AG09319 (cell line): Measurements from ENCODE around the gene CCNL2.
"Not testable (repeated sequence)": the region's sequence is repeated elsewhere in the genome, so short reads cannot be mapped to it uniquely, and the experiment has no call there.

Experiments used
- DNase-seq: peaks from one replicate; pipeline ENCODE4 v3.0.0-alpha.2; 2010; ENCODE audit warnings: low read depth; ENCODE audit errors: extremely low read depth
- TF ChIP-seq, protein P1 (sequence below): IDR thresholded peaks from 2 replicates; pipeline ENCODE4 v1.5.1; 2011; ENCODE audit warnings: low read depth, mild to moderate bottlenecking, inconsistent platforms, low read length, moderate library complexity

The CCNL2 gene

DNA sequence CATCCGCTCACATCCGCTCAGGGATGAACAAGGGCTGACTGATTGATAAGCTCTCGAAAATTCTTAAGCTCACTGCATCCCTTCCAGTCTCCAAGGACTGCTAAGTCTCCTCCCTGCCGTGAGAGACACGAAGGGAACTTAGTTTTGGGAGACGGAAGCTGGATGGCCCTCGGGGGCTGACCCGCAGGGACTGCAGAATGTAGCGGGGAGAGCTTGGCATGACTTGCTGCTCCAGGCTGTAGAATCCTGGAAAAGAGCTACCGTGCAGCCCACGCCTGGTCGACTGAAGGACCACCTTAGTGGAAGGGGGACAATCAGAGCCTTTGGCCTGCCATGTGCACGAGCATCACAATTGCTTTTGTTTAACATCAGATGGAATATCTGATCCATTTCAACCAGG lies 16.6 kb upstream of the CCNL2 start:
- DNase-seq = no peak
- TF ChIP-seq, protein P1, sequence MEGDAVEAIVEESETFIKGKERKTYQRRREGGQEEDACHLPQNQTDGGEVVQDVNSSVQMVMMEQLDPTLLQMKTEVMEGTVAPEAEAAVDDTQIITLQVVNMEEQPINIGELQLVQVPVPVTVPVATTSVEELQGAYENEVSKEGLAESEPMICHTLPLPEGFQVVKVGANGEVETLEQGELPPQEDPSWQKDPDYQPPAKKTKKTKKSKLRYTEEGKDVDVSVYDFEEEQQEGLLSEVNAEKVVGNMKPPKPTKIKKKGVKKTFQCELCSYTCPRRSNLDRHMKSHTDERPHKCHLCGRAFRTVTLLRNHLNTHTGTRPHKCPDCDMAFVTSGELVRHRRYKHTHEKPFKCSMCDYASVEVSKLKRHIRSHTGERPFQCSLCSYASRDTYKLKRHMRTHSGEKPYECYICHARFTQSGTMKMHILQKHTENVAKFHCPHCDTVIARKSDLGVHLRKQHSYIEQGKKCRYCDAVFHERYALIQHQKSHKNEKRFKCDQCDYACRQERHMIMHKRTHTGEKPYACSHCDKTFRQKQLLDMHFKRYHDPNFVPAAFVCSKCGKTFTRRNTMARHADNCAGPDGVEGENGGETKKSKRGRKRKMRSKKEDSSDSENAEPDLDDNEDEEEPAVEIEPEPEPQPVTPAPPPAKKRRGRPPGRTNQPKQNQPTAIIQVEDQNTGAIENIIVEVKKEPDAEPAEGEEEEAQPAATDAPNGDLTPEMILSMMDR = no peak

DNA sequence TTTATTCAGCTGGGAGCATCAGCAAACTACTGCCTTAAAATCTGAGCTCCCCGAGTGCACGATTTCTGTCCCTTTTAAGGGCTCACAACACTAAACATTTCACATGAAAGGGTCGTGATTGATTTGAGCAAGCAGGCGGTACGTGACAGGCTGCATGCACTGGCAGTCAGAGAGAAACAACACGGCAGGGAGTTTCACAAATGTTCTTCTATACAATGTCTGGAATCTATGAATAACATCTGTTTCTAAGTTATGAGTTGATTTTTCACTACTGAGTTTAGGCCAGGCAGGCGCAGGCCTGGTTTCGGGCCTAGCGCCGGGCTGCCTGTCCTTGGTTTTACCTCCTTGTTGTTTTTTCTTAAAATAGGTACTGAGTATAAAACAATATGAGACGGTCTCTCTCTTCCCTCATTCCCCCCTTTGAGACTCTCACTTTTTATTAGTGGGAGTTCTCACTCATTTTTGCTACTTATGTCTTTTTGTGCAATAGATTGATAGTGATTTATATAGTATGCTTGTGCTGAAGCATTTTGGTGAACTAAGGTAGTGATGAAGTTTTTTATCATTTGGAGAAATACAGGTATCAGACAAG lies 13.3 kb upstream of the CCNL2 start:
- DNase-seq = not testable (repeated sequence)

DNA sequence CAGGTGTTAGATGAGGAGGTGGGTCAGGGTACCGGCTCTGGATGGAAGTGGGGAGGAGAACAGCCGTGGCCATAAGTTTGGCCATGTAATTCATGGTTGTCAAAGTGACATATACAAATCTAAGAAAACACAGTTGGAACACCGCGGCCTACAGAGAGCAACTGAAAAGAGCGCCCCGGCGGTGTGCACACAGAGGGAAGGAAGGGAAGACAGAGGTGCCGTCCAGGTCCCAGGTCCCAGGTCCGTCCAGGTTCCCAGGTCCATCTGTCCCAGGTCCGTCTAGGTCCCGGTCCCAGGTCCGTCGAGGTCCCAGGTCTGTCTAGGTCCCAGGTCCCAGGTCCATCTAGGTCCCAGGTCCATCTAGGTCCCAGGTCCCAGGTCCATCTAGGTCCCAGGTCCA lies 12.5 kb upstream of the CCNL2 start:
- no peak for DNase-seq
- TF ChIP-seq, protein P1 = no peak

DNA sequence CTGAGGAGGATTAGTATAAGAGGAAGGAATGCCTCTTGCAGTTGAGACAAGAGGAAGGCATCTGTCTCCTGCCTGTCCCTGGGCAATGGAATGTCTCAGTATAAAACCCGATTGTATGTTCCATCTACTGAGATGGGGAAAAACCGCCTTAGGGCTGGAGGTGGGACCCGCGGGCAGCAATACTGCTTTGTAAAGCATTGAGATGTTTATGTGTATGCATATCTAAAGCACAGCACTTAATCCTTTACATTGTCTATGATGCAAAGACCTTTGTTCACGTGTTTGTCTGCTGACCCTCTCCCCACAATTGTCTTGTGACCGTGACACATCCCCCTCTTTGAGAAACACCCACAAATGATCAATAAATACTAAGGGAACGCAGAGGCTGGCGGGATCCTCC lies 11.1 kb upstream of the CCNL2 start:
- DNase-seq = not testable (repeated sequence)

DNA sequence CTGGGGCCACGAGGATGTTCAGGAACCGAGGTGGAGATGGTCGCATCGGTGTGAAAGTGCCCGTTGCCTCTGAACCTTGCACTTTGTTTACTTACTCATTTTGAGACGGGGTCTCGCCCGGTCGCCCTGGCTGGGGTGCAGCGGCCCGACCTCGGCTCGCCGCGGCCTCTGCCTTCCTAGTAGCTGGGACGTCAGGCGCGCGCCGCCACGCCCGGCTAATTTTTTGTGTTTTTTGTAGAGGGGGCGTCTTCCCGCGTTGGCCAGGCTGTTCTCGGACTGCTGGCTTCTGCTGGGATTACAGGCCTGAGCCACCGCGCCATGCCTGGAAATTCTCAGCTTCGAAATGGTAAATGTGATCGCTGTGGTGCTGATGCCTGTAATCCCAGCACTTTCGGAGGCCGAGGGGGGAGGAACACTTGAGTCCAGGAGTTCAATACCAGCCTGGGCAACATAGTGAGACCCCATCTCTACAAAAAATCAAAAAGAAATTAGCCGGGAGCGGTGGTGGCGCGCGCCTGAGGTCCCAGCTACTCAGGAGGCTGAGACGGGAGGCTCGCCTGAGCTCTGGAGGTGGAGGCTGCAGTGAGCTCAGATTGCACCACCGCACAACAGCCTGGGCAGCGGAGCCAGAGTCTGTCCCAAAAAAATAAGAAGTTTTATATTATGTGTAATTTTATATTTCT lies 8.6 kb upstream of the CCNL2 start:
- no peak for DNase-seq
- TF ChIP-seq, protein P1 = no peak

DNA sequence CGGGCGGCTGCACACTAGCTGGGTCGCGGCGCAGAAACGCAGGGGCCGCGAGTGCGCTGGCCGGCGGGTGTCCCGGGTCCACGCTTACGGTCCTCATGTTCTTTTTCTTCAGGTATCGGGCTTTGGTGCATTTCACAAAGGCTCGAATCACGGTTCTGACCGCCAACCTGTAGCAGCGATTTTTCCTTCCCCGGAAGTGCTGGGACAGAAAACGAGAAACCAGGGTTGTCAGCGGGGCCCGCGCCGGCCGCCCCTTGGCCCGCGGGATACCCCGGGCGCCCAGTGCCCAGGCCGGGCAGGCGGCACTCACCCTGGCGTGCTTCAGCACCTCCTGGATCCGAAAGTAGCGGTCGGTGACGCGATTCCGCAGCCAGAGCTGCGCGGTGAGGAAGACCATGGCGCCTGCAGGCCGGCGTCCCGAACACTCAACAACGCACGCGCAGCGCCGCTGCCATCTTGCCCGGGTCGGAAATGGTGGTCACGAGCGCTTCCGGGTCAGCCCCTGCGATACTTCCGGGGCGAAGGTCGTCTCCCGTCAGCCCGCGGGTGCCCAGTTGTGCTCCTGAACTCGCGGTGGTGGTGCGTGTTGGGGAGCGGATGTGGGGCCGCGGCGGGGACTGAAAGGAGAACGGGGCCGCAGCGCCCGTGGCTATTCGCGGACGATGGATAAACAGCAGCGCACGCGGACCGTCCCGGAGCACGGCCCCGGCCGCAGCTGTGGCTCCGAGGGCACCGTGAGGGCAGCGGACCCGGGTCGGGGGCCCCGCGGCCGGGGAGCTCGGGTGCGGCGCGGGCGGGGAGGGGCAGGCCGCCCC lies 7.9 kb upstream of the CCNL2 start, which contains the start of gene MRPL20:
Gene MRPL20 (minus strand): TSS at position 473 of the 815 bp plus-strand sequence. CDS start 76 bp downstream, at position 397.
- TF ChIP-seq, protein P1 = no peak

DNA sequence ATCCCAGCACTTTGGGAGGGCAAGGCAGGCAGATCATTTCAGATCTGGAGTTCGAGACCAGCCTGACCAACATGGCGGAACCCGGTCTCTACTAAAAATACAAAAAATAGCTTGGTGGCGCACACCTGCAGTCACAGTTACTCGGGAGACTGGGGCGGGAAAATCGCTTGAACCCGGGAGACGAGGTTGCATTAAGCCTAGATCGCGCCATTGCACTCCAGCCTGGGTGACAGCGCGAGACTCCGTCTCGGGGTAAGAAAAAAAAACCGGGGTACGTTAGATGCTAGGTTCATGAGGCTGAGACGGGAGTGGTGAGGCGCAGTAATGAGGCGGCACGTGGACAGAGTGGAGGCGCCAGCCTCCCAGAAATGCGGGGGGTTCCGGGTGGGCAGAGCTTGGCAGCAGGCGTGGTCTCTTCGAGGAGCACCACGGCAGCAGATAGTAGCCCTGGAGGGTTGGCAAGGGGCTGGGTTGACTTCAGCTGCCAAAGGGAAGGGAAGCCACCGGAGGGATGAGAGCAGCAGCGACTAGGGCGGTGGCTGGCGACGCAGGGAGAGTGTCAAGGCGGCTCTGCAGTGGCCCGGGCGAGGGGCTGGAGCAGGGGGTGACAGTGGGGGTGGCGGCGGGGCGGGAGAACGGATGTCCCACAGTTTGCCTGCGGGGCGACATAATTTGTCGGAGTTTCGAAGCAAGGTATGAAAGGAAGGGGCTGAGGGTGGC lies 7.1 kb upstream of the CCNL2 start:
- no peak for DNase-seq
- TF ChIP-seq, protein P1 = no peak

More for the DNA sequence above, 7.9 kb upstream of the CCNL2 start, which contains the start of gene MRPL20:
- peak; percentile 58 for DNase-seq

DNA sequence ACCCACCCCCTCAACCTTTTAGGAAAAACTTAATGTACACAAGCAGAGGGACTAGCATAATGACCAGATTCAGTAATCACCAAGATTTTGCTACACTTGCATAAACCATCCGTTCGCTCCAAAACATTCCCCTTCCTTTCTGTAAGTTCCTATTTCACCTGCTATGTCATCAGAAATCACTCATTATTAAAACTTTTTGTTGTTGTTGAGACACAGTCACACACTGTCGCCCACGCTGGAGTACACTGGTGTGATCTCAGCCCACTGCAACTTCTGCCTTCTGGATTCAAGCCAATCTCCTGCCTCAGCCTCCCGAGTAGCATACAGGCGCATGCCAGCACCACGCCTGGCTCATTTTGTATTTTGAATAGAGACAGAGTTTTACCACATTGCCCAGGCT lies 4.5 kb upstream of the CCNL2 start:
- no peak for DNase-seq

DNA sequence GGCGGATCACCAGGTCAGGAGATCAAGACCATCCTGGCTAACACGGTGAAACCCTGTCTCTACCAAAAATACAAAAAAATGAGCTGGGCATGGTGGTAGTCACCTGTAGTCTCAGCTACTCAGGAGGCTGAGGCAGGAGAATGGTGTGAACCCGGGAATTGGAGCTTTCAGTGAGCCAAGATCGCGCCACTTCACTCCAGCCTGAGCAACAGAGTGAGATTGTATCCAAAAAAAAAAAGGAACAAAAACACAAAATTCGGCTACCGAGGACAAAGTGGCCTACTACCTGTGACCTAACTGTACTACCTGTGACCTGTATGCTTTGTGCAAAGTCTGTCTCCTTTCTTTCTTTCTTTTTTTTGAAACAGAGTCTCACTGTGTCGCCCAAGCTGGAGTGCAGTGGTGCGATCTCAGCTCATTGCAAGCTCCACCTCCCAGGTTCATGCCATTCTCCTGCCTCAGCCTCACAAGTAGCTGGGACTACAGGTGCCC lies 3.8 kb upstream of the CCNL2 start:
- DNase-seq = not testable (repeated sequence)

More for the DNA sequence above, 4.5 kb upstream of the CCNL2 start:
- TF ChIP-seq, protein P1 = no peak
